ENCODE data around the gene CHN1.

CHN1 gene

GRCh38 chr2:175009917-175010621, 4.9 kb upstream of the CHN1 start:
- no peak for FAIRE-seq

GRCh38 chr2:175008801-175009495, 3.8 kb upstream of the CHN1 start:
- peak; percentile 51 for FAIRE-seq

- no peak for FAIRE-seq
These were observed 2.8 kb upstream of the CHN1 start for GRCh38 chr2:175008009-175008408.

GRCh38 chr2:175007510-175007909, 2.3 kb upstream of the CHN1 start:
- no peak for FAIRE-seq

- FAIRE-seq, result no peak
These were observed 1.1 kb upstream of the CHN1 start for GRCh38 chr2:175006281-175006680.

GRCh38 chr2:175005733-175006264, 618 bp upstream of the CHN1 start:
- no peak for FAIRE-seq

GRCh38 chr2:175004730-175004979, 526 bp downstream of the CHN1 start:
- FAIRE-seq, result no peak

GRCh38 chr2:175003875-175004729, 1.1 kb downstream of the CHN1 start:
- no peak for FAIRE-seq

- no peak for FAIRE-seq
These were observed 2.5 kb downstream of the CHN1 start for GRCh38 chr2:175002547-175003274.

GRCh38 chr2:175001566-175001965, 3.6 kb downstream of the CHN1 start:
- FAIRE-seq, result no peak

- FAIRE-seq, result no peak
These were observed 8.1 kb downstream of the CHN1 start for GRCh38 chr2:174997110-174997509.

- no peak for FAIRE-seq
These were observed 8.6 kb downstream of the CHN1 start for GRCh38 chr2:174996622-174997021.

GRCh38 chr2:174994381-174994780, 10.8 kb downstream of the CHN1 start:
- FAIRE-seq, result no peak

GRCh38 chr2:174992886-174993285, 12.3 kb downstream of the CHN1 start:
- no peak for FAIRE-seq

- FAIRE-seq, result peak; percentile 85
These were observed 19.6 kb downstream of the CHN1 start for GRCh38 chr2:174985614-174986013.

GRCh38 chr2:174984561-174984960, 20.6 kb downstream of the CHN1 start:
- no peak for FAIRE-seq

- FAIRE-seq, result no peak
These were observed 23.9 kb downstream of the CHN1 start for GRCh38 chr2:174981331-174981730.

GRCh38 chr2:174979996-174980395, 25.2 kb downstream of the CHN1 start:
- no peak for FAIRE-seq

- no peak for FAIRE-seq
These were observed 27.8 kb downstream of the CHN1 start for GRCh38 chr2:174977364-174977763.

GRCh38 chr2:174974131-174974530, 31.1 kb downstream of the CHN1 start:
- no peak for FAIRE-seq

- FAIRE-seq, result no peak
These were observed 32.3 kb downstream of the CHN1 start for GRCh38 chr2:174972924-174973323.

- FAIRE-seq, result no peak
These were observed 33.1 kb downstream of the CHN1 start for GRCh38 chr2:174971868-174972781.

All from endometrium (tissue), 2 donors.